Measurements from ENCODE around the gene ARSD. TPM values are rescaled to one million over a fixed set of nuclear protein-coding genes. Genes with fewer than 3 reads are reported as not detected.
"Not testable (repeated sequence)": the region's sequence is repeated elsewhere in the genome, so short reads cannot be mapped to it uniquely, and the experiment has no call there.

The ARSD gene
- total RNA-seq, 1 experiment from 2014 or later = 42.0 TPM

DNA sequence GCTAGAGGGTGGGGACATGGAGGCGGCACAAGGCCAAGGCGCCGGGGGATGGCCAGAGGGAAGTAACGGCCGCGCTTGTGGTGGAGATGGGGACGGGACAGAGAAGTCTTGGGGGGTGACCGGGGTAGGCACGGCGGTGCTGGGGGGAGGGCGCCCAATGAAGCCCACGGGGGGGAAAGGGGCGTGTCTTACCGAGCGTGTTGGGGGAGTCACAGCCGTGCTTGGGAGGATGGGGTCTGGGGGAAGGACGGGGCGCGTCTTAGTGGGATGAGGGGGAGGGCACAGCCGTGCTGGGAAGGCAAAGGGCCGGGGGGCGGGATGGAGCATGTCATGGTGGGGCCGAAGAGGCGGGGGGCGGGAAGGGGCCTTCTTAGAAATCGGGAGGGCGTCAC, 952 bp downstream of the ARSD start:
- peak; percentile 44 for DNase-seq
- Mint-ChIP-seq H3K4me1 (ENCODE audit: low read depth, unreplicated experiment) (peaks cover 8% of the 10 kb centered on the region), H3K27ac (ENCODE audit: unreplicated experiment) (peak overlapping the region; percentile 98), H3K27me3 (ENCODE audit: unreplicated experiment) (no peaks in the 10 kb centered on the region), H3K4me3 (ENCODE audit: low read depth, unreplicated experiment) (peak overlapping the region; percentile 72), H3K36me3 (ENCODE audit: insufficient read depth, unreplicated experiment) (peaks cover 36% of the 10 kb centered on the region), H3K9me3 (ENCODE audit: low read depth, unreplicated experiment) (no peaks in the 10 kb centered on the region)
- TF ChIP-seq, protein P1, sequence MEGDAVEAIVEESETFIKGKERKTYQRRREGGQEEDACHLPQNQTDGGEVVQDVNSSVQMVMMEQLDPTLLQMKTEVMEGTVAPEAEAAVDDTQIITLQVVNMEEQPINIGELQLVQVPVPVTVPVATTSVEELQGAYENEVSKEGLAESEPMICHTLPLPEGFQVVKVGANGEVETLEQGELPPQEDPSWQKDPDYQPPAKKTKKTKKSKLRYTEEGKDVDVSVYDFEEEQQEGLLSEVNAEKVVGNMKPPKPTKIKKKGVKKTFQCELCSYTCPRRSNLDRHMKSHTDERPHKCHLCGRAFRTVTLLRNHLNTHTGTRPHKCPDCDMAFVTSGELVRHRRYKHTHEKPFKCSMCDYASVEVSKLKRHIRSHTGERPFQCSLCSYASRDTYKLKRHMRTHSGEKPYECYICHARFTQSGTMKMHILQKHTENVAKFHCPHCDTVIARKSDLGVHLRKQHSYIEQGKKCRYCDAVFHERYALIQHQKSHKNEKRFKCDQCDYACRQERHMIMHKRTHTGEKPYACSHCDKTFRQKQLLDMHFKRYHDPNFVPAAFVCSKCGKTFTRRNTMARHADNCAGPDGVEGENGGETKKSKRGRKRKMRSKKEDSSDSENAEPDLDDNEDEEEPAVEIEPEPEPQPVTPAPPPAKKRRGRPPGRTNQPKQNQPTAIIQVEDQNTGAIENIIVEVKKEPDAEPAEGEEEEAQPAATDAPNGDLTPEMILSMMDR (IDR thresholded peaks at IDR 0.05; ENCODE audit: unreplicated experiment) = no peak
- intact Hi-C loops (cut with micrococcal nuclease; ENCODE audit: unreplicated experiment) = loop anchor here (2.0 kb wide), 1 partner anchor 29 kb away; no protein-coding TSS in a partner anchor
- CTCF ChIA-PET = interaction anchor here (1.2 kb wide), 1 partner anchor 68 kb away, joined by 5 read pairs; no protein-coding TSS in a partner anchor
- BruUV-seq (replicated peaks) = no TSS peak

- H3K27ac Mint-ChIP-seq (ENCODE audit: unreplicated experiment) = peak overlapping the region; percentile 21
- H3K4me1 Mint-ChIP-seq (ENCODE audit: low read depth, unreplicated experiment) = peaks cover 8% of the 10 kb centered on the region
- CTCF ChIA-PET = no interaction called here
- no peak overlapping the region for H3K4me3 Mint-ChIP-seq (ENCODE audit: low read depth, unreplicated experiment)
- no peak for DNase-seq
- no TSS peak for BruUV-seq (replicated peaks)
- peaks cover 40% of the 10 kb centered on the region for H3K36me3 Mint-ChIP-seq (ENCODE audit: insufficient read depth, unreplicated experiment)
- H3K27me3 Mint-ChIP-seq (ENCODE audit: unreplicated experiment) = no peaks in the 10 kb centered on the region
- TF ChIP-seq, protein P1 (IDR thresholded peaks at IDR 0.05; ENCODE audit: unreplicated experiment) = no peak
- H3K9me3 Mint-ChIP-seq (ENCODE audit: low read depth, unreplicated experiment) = no peaks in the 10 kb centered on the region
- intact Hi-C loops (cut with micrococcal nuclease; ENCODE audit: unreplicated experiment) = no loop called here
These were observed 2.4 kb downstream of the ARSD start for GRCh38 chrX:2926664-2927275.

DNA sequence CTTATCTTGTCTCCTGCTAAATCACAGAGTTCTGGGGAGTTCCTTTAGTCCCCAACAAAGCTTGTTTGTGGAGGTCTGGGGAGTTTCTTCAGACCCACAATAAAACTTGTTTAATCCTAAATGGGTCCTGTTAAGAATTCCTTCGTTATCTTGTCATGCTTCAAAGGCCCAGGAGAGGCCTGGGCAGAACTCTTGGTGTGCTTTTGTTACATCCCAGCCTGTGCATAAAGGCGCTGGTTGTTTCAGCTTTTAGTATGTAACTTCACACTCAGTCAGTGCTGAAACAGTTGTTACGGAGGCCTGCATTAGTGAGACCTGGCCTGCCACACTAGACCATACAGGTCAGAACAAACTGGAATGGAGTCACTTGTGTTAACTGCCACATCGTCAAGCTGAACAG, 2.9 kb downstream of the ARSD start:
- H3K4me3 Mint-ChIP-seq (ENCODE audit: low read depth, unreplicated experiment); H3K27me3 Mint-ChIP-seq (ENCODE audit: unreplicated experiment); H3K4me1 Mint-ChIP-seq (ENCODE audit: low read depth, unreplicated experiment); DNase-seq; intact Hi-C loops (cut with micrococcal nuclease; ENCODE audit: unreplicated experiment); CTCF ChIA-PET; H3K9me3 Mint-ChIP-seq (ENCODE audit: low read depth, unreplicated experiment); BruUV-seq (replicated peaks): not testable (repeated sequence)
- Mint-ChIP-seq H3K27ac (ENCODE audit: unreplicated experiment) (peak overlapping the region; percentile 21), H3K36me3 (ENCODE audit: insufficient read depth, unreplicated experiment) (peaks cover 40% of the 10 kb centered on the region)

GRCh38 chrX:2924151-2924550, 5.0 kb downstream of the ARSD start:
- no TSS peak for BruUV-seq (replicated peaks)
- intact Hi-C loops (cut with micrococcal nuclease; ENCODE audit: unreplicated experiment) = no loop called here
- Mint-ChIP-seq H3K4me3 (ENCODE audit: low read depth, unreplicated experiment) (no peak overlapping the region), H3K36me3 (ENCODE audit: insufficient read depth, unreplicated experiment) (peaks cover 36% of the 10 kb centered on the region), H3K4me1 (ENCODE audit: low read depth, unreplicated experiment) (no peaks in the 10 kb centered on the region), H3K27me3 (ENCODE audit: unreplicated experiment) (no peaks in the 10 kb centered on the region), H3K27ac (ENCODE audit: unreplicated experiment) (no peak overlapping the region), H3K9me3 (ENCODE audit: low read depth, unreplicated experiment) (no peaks in the 10 kb centered on the region)
- DNase-seq = no peak
- CTCF ChIA-PET = no interaction called here
- TF ChIP-seq, protein P1 (IDR thresholded peaks at IDR 0.05; ENCODE audit: unreplicated experiment) = no peak

DNA sequence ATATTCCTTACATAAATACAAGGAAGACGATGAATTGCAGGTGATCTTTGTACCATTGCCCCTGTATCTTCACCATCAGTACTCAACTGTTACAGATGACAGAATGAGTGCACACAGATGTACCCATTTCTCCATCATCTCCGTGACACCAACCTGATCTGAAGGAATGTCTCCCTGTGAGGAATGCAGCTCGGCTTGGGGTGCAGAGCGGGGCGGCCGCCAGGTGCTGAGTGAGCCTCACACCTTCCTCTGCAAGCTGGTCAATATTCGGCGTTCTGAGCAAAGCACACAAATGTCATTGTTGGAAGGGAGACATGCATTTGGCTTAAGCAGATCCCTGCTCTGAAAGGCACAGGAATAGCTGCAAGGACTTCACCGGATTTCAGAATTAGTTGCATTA, 7.4 kb downstream of the ARSD start:
- Mint-ChIP-seq H3K4me1 (ENCODE audit: low read depth, unreplicated experiment) (no peaks in the 10 kb centered on the region), H3K27me3 (ENCODE audit: unreplicated experiment) (no peaks in the 10 kb centered on the region), H3K27ac (ENCODE audit: unreplicated experiment) (no peak overlapping the region), H3K9me3 (ENCODE audit: low read depth, unreplicated experiment) (no peaks in the 10 kb centered on the region), H3K4me3 (ENCODE audit: low read depth, unreplicated experiment) (no peak overlapping the region), H3K36me3 (ENCODE audit: insufficient read depth, unreplicated experiment) (peaks cover 17% of the 10 kb centered on the region)
- intact Hi-C loops (cut with micrococcal nuclease; ENCODE audit: unreplicated experiment) = no loop called here
- TF ChIP-seq, protein P1 (IDR thresholded peaks at IDR 0.05; ENCODE audit: unreplicated experiment) = no peak
- no TSS peak for BruUV-seq (replicated peaks)
- no peak for DNase-seq
- CTCF ChIA-PET = no interaction called here
